Kidney (tissue), 14 donors: ENCODE data around the gene QSOX2. TPM values are rescaled to one million over a fixed set of nuclear protein-coding genes. Genes with fewer than 3 reads are reported as not detected.

ENCODE experiments used
- DNase-seq, 5 donors: peaks; one replicate each; pipeline ENCODE4 v3.0.0-alpha.2; 2013 to 2020
- FAIRE-seq: peaks from 2 replicates; lab custom pipeline; 2012; peaks lifted over from hg19 to GRCh38; lab: Jason Lieb, UNC
- H3K27ac ChIP-seq, 2 donors: one replicate each; pipeline ENCODE4 v1.7.0; 2013; ENCODE audit warnings: low read depth in 2 of 2, low read length in 2 of 2, inconsistent platforms in 1 of 2
- H3K27me3 ChIP-seq: one replicate; pipeline ENCODE4 v1.7.1; 2013; ENCODE audit warnings: low read length, inconsistent platforms; ENCODE audit not compliant: control insufficient read depth, insufficient read depth
- H3K36me3 ChIP-seq, 3 donors: one replicate each; pipeline versions ENCODE4 v1.7.0 to v1.7.1; 2013; ENCODE audit warnings: low read length in 3 of 3, control low read depth in 1 of 3, inconsistent platforms in 1 of 3; ENCODE audit not compliant: insufficient read depth in 3 of 3, control insufficient read depth in 2 of 3
- H3K4me1 ChIP-seq, 3 donors: one replicate each; pipeline versions ENCODE4 v1.7.0 to v1.7.1; 2013; ENCODE audit warnings: low read length in 3 of 3, inconsistent platforms in 1 of 3, low read depth in 1 of 3; ENCODE audit not compliant: control insufficient read depth in 2 of 3, insufficient read depth in 2 of 3
- H3K4me3 ChIP-seq, 3 donors: one replicate each; pipeline versions ENCODE4 v1.7.0 to v1.8.1; 2013; ENCODE audit warnings: low read length in 3 of 3, control low read depth in 1 of 3, inconsistent platforms in 1 of 3
- H3K9ac ChIP-seq, 3 donors: one replicate each; pipeline versions ENCODE4 v1.7.0 to v1.7.1; 2013; ENCODE audit warnings: low read length in 3 of 3, control low read depth in 1 of 3, inconsistent platforms in 1 of 3
- H3K9me3 ChIP-seq, 3 donors: one replicate each; pipeline versions ENCODE4 v1.7.0 to v1.7.1; 2013; ENCODE audit warnings: low read length in 3 of 3, control low read depth in 1 of 3, inconsistent platforms in 1 of 3; ENCODE audit not compliant: control insufficient read depth in 2 of 3, insufficient read depth in 1 of 3
- CTCF ChIP-seq: IDR thresholded peaks from 3 replicates; pipeline ENCODE4 v1.5.1; 2012; ENCODE audit warnings: mild to moderate bottlenecking, moderate library complexity, borderline replicate concordance; ENCODE audit not compliant: insufficient read depth; ENCODE audit errors: extremely low read depth
- intact Hi-C: fragments of 100-400 bp; cut with DNase I; formaldehyde crosslinking; loops from one replicate; pipeline ENCODE4 v1.11.1; 2022
- polyA plus RNA-seq: library from polyadenylated mRNA; stranded (reverse); fragments of 350-450 nt; fragmentation: Illumina TruSeq; extraction: RNeasy Lipid Tissue Mini Kit (QIAGEN cat#74804); gene quantifications from one replicate; pipeline ENCODE4 v1.2.3, GENCODE V29; 2014; ENCODE audit warnings: low read depth, low replicate concordance; ENCODE audit not compliant: insufficient read depth
- total RNA-seq: library from RNA; stranded (reverse); fragmentation: NEBNext Ultra II Directional; extraction: Animal tissue kit (Norgen Biotek cat#: 25700); gene quantifications from one replicate; pipeline ENCODE4 v1.2.1, GENCODE V29; 2021
- donor health status: control.
- donor health status: control.
- donor health status: control.
- donor health status: control.
- donor health status: control.
- donor health status: DM: yes; HTN: yes; CAD: no.
- donor health status: Normal renal cell carcinoma (clear cell type).

The QSOX2 gene
- total and polyA plus RNA-seq, 2 donors from 2014 or later, result 4.0 to 10.1 TPM

GRCh38 chr9:136175616-136176197, 69.9 kb downstream of the QSOX2 start:
- H3K36me3 ChIP-seq, result no peaks in the 10 kb centered on the region
- intact Hi-C loops, result no loop called here
- H3K27ac ChIP-seq, result no peak overlapping the region
- H3K9me3 ChIP-seq, result no peaks in the 10 kb centered on the region
- no peak overlapping the region for H3K4me3 ChIP-seq
- DNase-seq (peak in 3 of 5 donors; percentile 78 to 88 (median 86)), FAIRE-seq (no peak)
- no peaks in the 10 kb centered on the region for H3K27me3 ChIP-seq
- TF ChIP-seq CTCF, result no peak
- H3K4me1 ChIP-seq, result no peaks in the 10 kb centered on the region
- no peak overlapping the region for H3K9ac ChIP-seq

- no peak for DNase-seq
- intact Hi-C loops, result no loop called here
Measured at GRCh38 chr9:136174779-136175615, 70.6 kb downstream of the QSOX2 start.

GRCh38 chr9:136173648-136174290, 71.8 kb downstream of the QSOX2 start:
- intact Hi-C loops, result no loop called here
- FAIRE-seq (no peak), DNase-seq (no peak)
- Histone ChIP-seq H3K36me3 (no peaks in the 10 kb centered on the region), H3K4me3 (no peak overlapping the region), H3K27me3 (no peaks in the 10 kb centered on the region), H3K9me3 (no peaks in the 10 kb centered on the region), H3K4me1 (no peaks in the 10 kb centered on the region), H3K27ac (no peak overlapping the region), H3K9ac (no peak overlapping the region)
- TF ChIP-seq CTCF, result no peak

More at GRCh38 chr9:136174779-136175615, 70.6 kb downstream of the QSOX2 start:
- Histone ChIP-seq H3K27me3 (no peaks in the 10 kb centered on the region), H3K4me3 (no peak overlapping the region), H3K9me3 (no peaks in the 10 kb centered on the region), H3K9ac (no peak overlapping the region), H3K27ac (no peak overlapping the region), H3K4me1 (no peaks in the 10 kb centered on the region), H3K36me3 (no peaks in the 10 kb centered on the region)
- no peak for FAIRE-seq
- no peak for TF ChIP-seq CTCF
